Fibroblast of lung (primary cell): Measurements from ENCODE around the gene ZIC1. TPM values are rescaled to one million over a fixed set of nuclear protein-coding genes. Genes with fewer than 3 reads are reported as not detected.
A peak's percentile ranks its signal among the peaks of the same experiment; 100 is the strongest.

Source experiments
- DNase-seq, 2 donors: peaks; one replicate each; pipeline versions ENCODE4 v3.0.0 to v3.0.0-alpha.2; 2010; ENCODE audit warnings: low read depth in 2 of 2
- H2AFZ ChIP-seq: 2 replicates; pipeline ENCODE4 v1.5.1; 2012; ENCODE audit warnings: low read length, control low read depth, inconsistent platforms
- H3K27ac ChIP-seq: 2 replicates; pipeline ENCODE4 v1.5.1; 2011; ENCODE audit warnings: low read length, control low read depth; ENCODE audit not compliant: insufficient read depth
- H3K27me3 ChIP-seq: 2 replicates; pipeline ENCODE4 v1.5.1; 2011; ENCODE audit warnings: mild to moderate bottlenecking, low read length; ENCODE audit not compliant: control insufficient read depth, insufficient read depth
- H3K36me3 ChIP-seq: 2 replicates; pipeline ENCODE4 v1.5.1; 2011; ENCODE audit warnings: low read length; ENCODE audit not compliant: control insufficient read depth, insufficient read depth
- H3K4me1 ChIP-seq: 2 replicates; pipeline ENCODE4 v1.5.1; 2011; ENCODE audit warnings: low read length; ENCODE audit not compliant: control insufficient read depth, insufficient read depth; ENCODE audit errors: extremely low read depth
- H3K4me2 ChIP-seq: 2 replicates; pipeline ENCODE4 v1.5.1; 2011; ENCODE audit warnings: low read length, control low read depth; ENCODE audit not compliant: insufficient read depth; ENCODE audit errors: extremely low read depth
- H3K4me3 ChIP-seq, 4 experiments: fragments of 200-600 bp in 1 of 4; sonication (generic) in 1 of 4; replicated peaks in 1 of 4; 2 replicates each; pipeline ENCODE4 v1.5.1; 2011 to 2016; ENCODE audit warnings: low read length in 4 of 4, low read depth in 3 of 4, mild to moderate bottlenecking in 3 of 4, control low read depth in 2 of 4, inconsistent platforms in 1 of 4, mixed read lengths in 1 of 4; ENCODE audit not compliant: insufficient read depth in 1 of 4; ENCODE audit errors: control extremely low read depth in 1 of 4
- H3K79me2 ChIP-seq: 2 replicates; pipeline ENCODE4 v1.5.1; 2012; ENCODE audit warnings: mild to moderate bottlenecking, low read length, inconsistent platforms; ENCODE audit not compliant: control insufficient read depth, insufficient read depth
- H3K9ac ChIP-seq: 2 replicates; pipeline ENCODE4 v1.5.1; 2011; ENCODE audit warnings: mild to moderate bottlenecking, low read length, control low read depth; ENCODE audit not compliant: insufficient read depth
- H3K9me3 ChIP-seq: 2 replicates; pipeline ENCODE4 v1.5.1; 2012; ENCODE audit warnings: low read depth, low read length; ENCODE audit not compliant: control insufficient read depth, insufficient read depth
- H4K20me1 ChIP-seq: 2 replicates; pipeline ENCODE4 v1.5.1; 2011; ENCODE audit warnings: low read length; ENCODE audit not compliant: control insufficient read depth, insufficient read depth; ENCODE audit errors: extremely low read depth
- EZH2 ChIP-seq: IDR thresholded peaks from 2 replicates; pipeline ENCODE4 v1.5.1; 2012; ENCODE audit warnings: low read length, control low read depth, mild to moderate bottlenecking; ENCODE audit errors: missing control alignments
- polyA plus RNA-seq, 2 donors: library from polyadenylated mRNA; depleted of rRNA in 1 of 2; stranded (reverse) in 1 of 2; unstranded in 1 of 2; fragments of >200 nt; gene quantifications; 2 replicates each; pipeline ENCODE4 v1.2.1, GENCODE V29; 2011 to 2012; ENCODE audit warnings: missing spikeins in 1 of 2
- total RNA-seq: library from RNA; depleted of rRNA; stranded (reverse); fragments of >200 nt; gene quantifications from 2 replicates; pipeline ENCODE4 v1.2.1, GENCODE V29; 2014
- TF ChIP-seq, protein P1 (sequence below), 2 donors: IDR thresholded peaks in 1 of 2; conservative IDR thresholded peaks in 1 of 2; 1 replicate in 1 of 2; 2 replicates in 1 of 2; pipeline ENCODE4 v1.5.1; 2011 to 2012; ENCODE audit warnings: low read length in 2 of 2, control low read depth in 1 of 2, inconsistent platforms in 1 of 2, low read depth in 1 of 2, mild to moderate bottlenecking in 1 of 2

ZIC1 gene
- total and polyA plus RNA-seq, 2 donors (not counting 1 experiment from before 2014, with no cell fraction given), result 0.11 TPM; not detected in 1

DNA sequence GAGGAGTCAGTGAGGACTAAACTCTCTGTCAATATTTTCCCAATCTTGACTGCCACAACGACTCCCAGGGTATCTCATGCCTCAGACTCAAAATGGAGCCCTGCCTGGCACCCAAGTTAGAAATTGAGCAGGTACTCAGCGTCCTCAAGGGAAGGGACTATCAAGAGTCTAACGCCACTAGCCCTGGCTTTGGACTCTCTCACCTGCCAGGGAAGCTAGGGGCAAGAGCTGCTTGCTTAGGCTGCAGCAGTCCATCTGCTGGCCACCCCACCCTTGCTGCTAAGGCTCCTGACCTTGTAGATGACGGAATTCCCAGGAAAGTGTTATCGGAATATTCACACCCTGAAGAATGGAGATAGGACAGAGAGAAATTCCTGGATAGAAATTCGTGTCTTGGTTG lies 35.9 kb upstream of the ZIC1 start:
- no peak overlapping the region for H2AFZ ChIP-seq
- no peak overlapping the region for H3K4me3 ChIP-seq
- no peak overlapping the region for H3K4me2 ChIP-seq
- no peak for DNase-seq
- no peaks in the 10 kb centered on the region for H3K9me3 ChIP-seq
- no peaks in the 10 kb centered on the region for H4K20me1 ChIP-seq
- H3K79me2 ChIP-seq, result no peaks in the 10 kb centered on the region
- no peaks in the 10 kb centered on the region for H3K36me3 ChIP-seq
- H3K9ac ChIP-seq, result no peak overlapping the region
- H3K4me1 ChIP-seq, result no peaks in the 10 kb centered on the region
- H3K27me3 ChIP-seq, result peaks cover 60% of the 10 kb centered on the region
- TF ChIP-seq, protein P1, sequence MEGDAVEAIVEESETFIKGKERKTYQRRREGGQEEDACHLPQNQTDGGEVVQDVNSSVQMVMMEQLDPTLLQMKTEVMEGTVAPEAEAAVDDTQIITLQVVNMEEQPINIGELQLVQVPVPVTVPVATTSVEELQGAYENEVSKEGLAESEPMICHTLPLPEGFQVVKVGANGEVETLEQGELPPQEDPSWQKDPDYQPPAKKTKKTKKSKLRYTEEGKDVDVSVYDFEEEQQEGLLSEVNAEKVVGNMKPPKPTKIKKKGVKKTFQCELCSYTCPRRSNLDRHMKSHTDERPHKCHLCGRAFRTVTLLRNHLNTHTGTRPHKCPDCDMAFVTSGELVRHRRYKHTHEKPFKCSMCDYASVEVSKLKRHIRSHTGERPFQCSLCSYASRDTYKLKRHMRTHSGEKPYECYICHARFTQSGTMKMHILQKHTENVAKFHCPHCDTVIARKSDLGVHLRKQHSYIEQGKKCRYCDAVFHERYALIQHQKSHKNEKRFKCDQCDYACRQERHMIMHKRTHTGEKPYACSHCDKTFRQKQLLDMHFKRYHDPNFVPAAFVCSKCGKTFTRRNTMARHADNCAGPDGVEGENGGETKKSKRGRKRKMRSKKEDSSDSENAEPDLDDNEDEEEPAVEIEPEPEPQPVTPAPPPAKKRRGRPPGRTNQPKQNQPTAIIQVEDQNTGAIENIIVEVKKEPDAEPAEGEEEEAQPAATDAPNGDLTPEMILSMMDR (conservative IDR thresholded peaks at IDR 0.05 in 1 of 2, IDR thresholded peaks at IDR 0.05 in 1 of 2; ENCODE audit: low read depth in 1 of 2, low read length in 2 of 2), result no peak
- no peak for TF ChIP-seq EZH2
- no peak overlapping the region for H3K27ac ChIP-seq

DNA sequence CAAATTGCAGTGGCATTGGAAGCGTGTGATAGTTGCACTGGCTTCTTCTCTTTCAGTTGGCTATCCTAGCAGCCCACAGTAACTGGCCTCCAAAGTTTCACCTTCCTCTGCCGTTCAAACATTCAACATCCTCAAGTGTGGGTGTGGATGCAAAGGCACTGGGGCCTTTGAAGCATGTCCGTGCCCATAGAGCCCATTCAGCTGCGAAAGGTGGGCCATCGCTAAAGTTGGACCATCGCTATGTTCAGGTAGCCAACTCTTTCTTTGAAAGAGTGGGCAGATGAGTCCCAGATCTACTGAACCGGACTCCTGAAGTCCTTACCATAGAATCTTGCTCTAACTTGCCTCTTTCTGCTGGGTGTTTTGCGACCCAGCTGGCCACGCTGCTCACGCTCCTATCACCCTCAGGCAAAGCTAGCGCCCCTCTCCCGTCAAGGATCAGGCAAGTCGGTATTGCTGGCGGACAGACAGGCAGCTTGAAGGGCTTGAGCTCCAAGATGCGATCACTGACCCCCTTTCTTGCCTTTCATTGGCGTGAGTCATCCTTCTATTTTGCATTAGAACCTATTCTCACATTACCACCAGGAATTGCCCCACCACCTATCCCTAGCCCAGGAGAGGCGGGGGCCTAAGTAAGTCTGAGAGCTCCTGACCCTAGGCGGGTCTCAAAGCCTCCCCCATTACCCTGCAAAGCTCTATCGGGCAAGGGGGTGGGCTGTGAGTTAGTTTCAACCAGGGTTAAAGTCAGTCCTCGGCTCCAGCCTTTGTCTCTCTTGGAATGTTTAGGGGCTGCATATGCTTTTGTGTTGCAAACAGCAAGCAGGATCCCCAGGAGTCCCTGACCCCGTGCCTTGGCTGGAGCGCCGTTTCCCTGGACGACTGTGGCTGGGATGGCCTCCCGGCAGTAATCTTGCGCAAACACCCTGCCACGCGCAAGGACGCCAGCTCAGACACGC lies 31.5 kb upstream of the ZIC1 start:
- TF ChIP-seq, protein P1 (conservative IDR thresholded peaks at IDR 0.05 in 1 of 2, IDR thresholded peaks at IDR 0.05 in 1 of 2; ENCODE audit: low read depth in 1 of 2, low read length in 2 of 2), result no peak
- TF ChIP-seq EZH2, result no peak
- Histone ChIP-seq H2AFZ (no peak overlapping the region), H3K4me1 (no peaks in the 10 kb centered on the region), H3K4me2 (no peak overlapping the region), H3K36me3 (no peaks in the 10 kb centered on the region), H3K79me2 (no peaks in the 10 kb centered on the region), H4K20me1 (no peaks in the 10 kb centered on the region), H3K27ac (no peak overlapping the region), H3K27me3 (peaks cover 47% of the 10 kb centered on the region), H3K9ac (no peak overlapping the region), H3K9me3 (no peaks in the 10 kb centered on the region), H3K4me3 (no peak overlapping the region)
- no peak for DNase-seq

DNA sequence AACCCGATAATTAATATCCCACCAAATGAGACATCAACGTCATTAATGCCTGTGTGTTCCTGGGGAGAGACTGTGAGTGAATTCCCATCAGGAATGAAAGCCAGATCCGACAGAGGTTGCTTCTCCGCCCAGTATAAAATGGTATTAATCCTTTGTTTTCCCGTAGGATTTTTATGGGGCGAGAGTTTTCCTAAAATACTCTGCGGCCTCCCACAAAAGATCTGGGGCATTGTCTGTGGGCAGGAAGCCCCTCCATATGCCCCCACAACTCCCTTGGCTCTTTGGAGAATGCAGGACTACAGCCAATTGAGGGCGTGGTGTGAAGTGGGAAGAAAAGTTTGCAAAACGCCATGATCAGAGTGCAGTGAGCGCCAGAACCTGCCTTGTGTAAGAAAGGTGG lies 29.5 kb upstream of the ZIC1 start:
- Histone ChIP-seq H2AFZ (no peak overlapping the region), H3K27me3 (peaks cover 49% of the 10 kb centered on the region), H3K4me2 (no peak overlapping the region)

More for the DNA sequence above, 29.5 kb upstream of the ZIC1 start:
- H3K79me2 ChIP-seq, result no peaks in the 10 kb centered on the region
- no peaks in the 10 kb centered on the region for H4K20me1 ChIP-seq
- no peak overlapping the region for H3K4me3 ChIP-seq
- H3K4me1 ChIP-seq, result no peaks in the 10 kb centered on the region
- no peak overlapping the region for H3K27ac ChIP-seq
- H3K9ac ChIP-seq, result no peak overlapping the region
- TF ChIP-seq EZH2, result peak; percentile 48
- TF ChIP-seq, protein P1 (conservative IDR thresholded peaks at IDR 0.05 in 1 of 2, IDR thresholded peaks at IDR 0.05 in 1 of 2; ENCODE audit: low read depth in 1 of 2, low read length in 2 of 2), result no peak
- H3K36me3 ChIP-seq, result no peaks in the 10 kb centered on the region
- H3K9me3 ChIP-seq, result no peaks in the 10 kb centered on the region
- DNase-seq, result no peak
